ENCODE results near the gene BCAS1. TPM values are rescaled to one million over a fixed set of nuclear protein-coding genes. Genes with fewer than 3 reads are reported as not detected.

Gene BCAS1
- total and polyA plus RNA-seq, 2 donors (not counting 3 experiments of a cell fraction or from before 2014, with no cell fraction given) = not detected

- Histone ChIP-seq H3K4me2 (ENCODE audit: insufficient read depth, low read length) (no peak overlapping the region), H3K27me3 (ENCODE audit: control insufficient read depth in 2 of 2, insufficient read depth in 2 of 2, low read length in 2 of 2) (no peaks in the 10 kb centered on the region), H3K36me3 (ENCODE audit: control insufficient read depth in 2 of 2, extremely low read depth in 1 of 2, insufficient read depth in 2 of 2, low read length in 2 of 2) (no peaks in the 10 kb centered on the region), H2AFZ (ENCODE audit: low read depth, low read length) (no peak overlapping the region), H3K27ac (ENCODE audit: insufficient read depth, low read depth, low read length) (no peak overlapping the region), H4K20me1 (replicated peaks; ENCODE audit: control insufficient read depth, extremely low read depth, insufficient read depth, low read length) (no peaks in the 10 kb centered on the region), H3K79me2 (ENCODE audit: control insufficient read depth, insufficient read depth, low read length) (no peaks in the 10 kb centered on the region), H3K9ac (replicated peaks; ENCODE audit: extremely low read depth, insufficient read depth, low read length) (no peak overlapping the region), H3K9me1 (replicated peaks; ENCODE audit: control insufficient read depth, extremely low read depth, insufficient read depth, low read length) (no peaks in the 10 kb centered on the region), H3K9me3 (replicated peaks; ENCODE audit: control insufficient read depth, insufficient read depth, low read length) (no peaks in the 10 kb centered on the region), H3K4me1 (ENCODE audit: control insufficient read depth, extremely low read depth, insufficient read depth, low read length) (peaks cover 8% of the 10 kb centered on the region), H3K4me3 (replicated peaks in 1 of 3; ENCODE audit: insufficient read depth in 1 of 3, low read depth in 1 of 3, low read length in 3 of 3) (no peak overlapping the region)
- dilution Hi-C loops (cut with MboI; ENCODE audit: extremely low pct_ligation_motif_present, low sequenced_read_pairs) (no loop called here), intact Hi-C loops (cut with micrococcal nuclease) (no loop called here)
- DNase-seq (ENCODE audit: low read depth, low spot score) (no peak), FAIRE-seq (no peak)
- BruUV-seq (replicated peaks) = no TSS peak
- ChIA-PET CTCF (interaction anchor here (2.0 kb wide), 1 partner anchor 10 kb away, joined by 9 read pairs; no protein-coding TSS in a partner anchor), POLR2A (no interaction called here)
- no peak for TF ChIP-seq FOS (IDR thresholded peaks at IDR 0.05; ENCODE audit: borderline replicate concordance, insufficient read depth, low read length)
- TF ChIP-seq POLR2A (IDR thresholded peaks at IDR 0.05; ENCODE audit: low read depth, low read length) = no peak
- TF ChIP-seq, protein P1, sequence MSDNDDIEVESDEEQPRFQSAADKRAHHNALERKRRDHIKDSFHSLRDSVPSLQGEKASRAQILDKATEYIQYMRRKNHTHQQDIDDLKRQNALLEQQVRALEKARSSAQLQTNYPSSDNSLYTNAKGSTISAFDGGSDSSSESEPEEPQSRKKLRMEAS (IDR thresholded peaks at IDR 0.05; ENCODE audit: insufficient read depth, insufficient read length) = no peak
- TF ChIP-seq JUN (IDR thresholded peaks at IDR 0.05; ENCODE audit: borderline replicate concordance, insufficient read depth, insufficient read length, low read depth) = no peak
- TF ChIP-seq POLR2AphosphoS5 (IDR thresholded peaks at IDR 0.05; ENCODE audit: insufficient read depth, low read depth, low read length) = no peak
- TF ChIP-seq MYC (IDR thresholded peaks at IDR 0.05; ENCODE audit: low read depth, low read length) = no peak
- TF ChIP-seq CTCF (IDR thresholded peaks at IDR 0.05; ENCODE audit: extremely low read depth in 1 of 2, insufficient read depth in 1 of 2, low read depth in 1 of 2, low read length in 2 of 2) = no peak
- no peak for TF ChIP-seq EZH2 (IDR thresholded peaks at IDR 0.05; ENCODE audit: borderline replicate concordance, low read depth, low read length, severe bottlenecking)
- no peak for TF ChIP-seq GATA2 (IDR thresholded peaks at IDR 0.05; ENCODE audit: insufficient read depth, insufficient read length, low read depth, low read length)
These were observed 159.9 kb downstream of the BCAS1 start for GRCh38 chr20:53910351-53911002.
